ENCODE results near the gene PPP2R2D. TPM values are rescaled to one million over a fixed set of nuclear protein-coding genes. Genes with fewer than 3 reads are reported as not detected.

The PPP2R2D gene
- polyA plus RNA-seq, 1 of the 3 experiments (the other 2 are of a cell fraction): 25.1 TPM

DNA sequence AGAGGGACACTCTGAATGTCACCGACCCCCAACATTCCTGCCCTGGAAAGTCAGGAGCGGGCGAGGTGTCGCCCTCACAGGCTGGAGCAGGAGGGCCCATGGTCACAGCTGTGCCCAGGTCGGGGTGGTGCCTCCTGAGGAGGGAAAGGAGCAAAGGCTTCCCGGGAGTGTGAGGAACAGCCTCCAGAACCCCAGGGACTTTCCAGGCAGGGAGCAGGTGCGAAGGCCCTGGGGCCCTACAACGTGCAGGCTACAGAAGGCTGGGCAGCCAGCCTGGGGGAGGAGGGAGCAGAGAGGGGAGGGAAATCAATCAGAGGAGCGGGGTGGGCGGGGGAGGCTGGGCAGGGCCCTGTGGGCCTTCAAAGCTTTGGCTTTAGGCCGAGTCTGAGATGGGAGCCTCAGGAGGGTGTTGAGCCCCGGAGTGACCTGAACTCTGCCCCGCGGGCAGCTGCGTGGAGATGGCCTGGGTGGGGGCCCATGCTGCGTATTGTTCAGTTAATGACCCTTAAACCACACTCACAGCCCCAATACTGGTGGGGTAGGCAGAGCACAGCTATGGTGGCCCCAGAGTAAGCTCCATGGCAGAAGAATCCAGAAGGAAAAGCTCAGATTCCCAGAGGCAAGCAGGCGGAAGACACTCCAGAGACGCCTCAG is 44.2 kb upstream of the PPP2R2D start:
- no peaks in the 10 kb centered on the region for H4K20me1 ChIP-seq (ENCODE audit: insufficient read depth)
- no peak overlapping the region for H3K4me2 ChIP-seq
- no peaks in the 10 kb centered on the region for H3K36me3 ChIP-seq (replicated peaks in 1 of 2; ENCODE audit: control insufficient read depth in 1 of 2, insufficient read depth in 2 of 2, low read length in 1 of 2)
- 58% methylated on average over 12 of the region's 18 CpGs for WGBS (ENCODE audit: low lambda C conversion rate)
- TF ChIP-seq TEAD4 (IDR thresholded peaks at IDR 0.05; ENCODE audit: borderline replicate concordance, insufficient read depth) (no peak), NFIC (IDR thresholded peaks at IDR 0.05; ENCODE audit: borderline replicate concordance) (no peak), RFX5 (IDR thresholded peaks at IDR 0.05; ENCODE audit: low read length) (no peak), POLR2AphosphoS5 (IDR thresholded peaks at IDR 0.05; ENCODE audit: low read depth, low read length) (no peak)
- H3K27me3 ChIP-seq (ENCODE audit: insufficient read depth): no peaks in the 10 kb centered on the region
- H3K9me2 ChIP-seq: no peaks in the 10 kb centered on the region
- H2AFZ ChIP-seq (ENCODE audit: low read depth): no peak overlapping the region
- ChIA-PET POLR2A (no interaction called here), CTCF (no interaction called here)
- peak; percentile 19 for DNase-seq
- H3K27ac ChIP-seq (ENCODE audit: low read depth in 2 of 2, low read length in 1 of 2): no peak overlapping the region
- H3K4me3 ChIP-seq (ENCODE audit: low read depth in 2 of 2, low read length in 1 of 2): no peak overlapping the region
- H3K9me3 ChIP-seq: no peaks in the 10 kb centered on the region
- H3K79me2 ChIP-seq (ENCODE audit: insufficient read depth): no peaks in the 10 kb centered on the region
- H3K4me1 ChIP-seq (ENCODE audit: control insufficient read depth in 1 of 2, insufficient read depth in 2 of 2, low read depth in 1 of 2, low read length in 1 of 2): no peaks in the 10 kb centered on the region
- no peaks in the 10 kb centered on the region for H3F3A ChIP-seq (replicated peaks; ENCODE audit: insufficient read depth)
- no peak overlapping the region for H3K9ac ChIP-seq

- ChIA-PET CTCF (no interaction called here), POLR2A (interaction anchor here (0.6 kb wide), 1 partner anchor 217 kb away, joined by 3 read pairs; no protein-coding TSS in a partner anchor)
Observed at GRCh38 chr10:131857156-131858117, 43.4 kb upstream of the PPP2R2D start.

DNA sequence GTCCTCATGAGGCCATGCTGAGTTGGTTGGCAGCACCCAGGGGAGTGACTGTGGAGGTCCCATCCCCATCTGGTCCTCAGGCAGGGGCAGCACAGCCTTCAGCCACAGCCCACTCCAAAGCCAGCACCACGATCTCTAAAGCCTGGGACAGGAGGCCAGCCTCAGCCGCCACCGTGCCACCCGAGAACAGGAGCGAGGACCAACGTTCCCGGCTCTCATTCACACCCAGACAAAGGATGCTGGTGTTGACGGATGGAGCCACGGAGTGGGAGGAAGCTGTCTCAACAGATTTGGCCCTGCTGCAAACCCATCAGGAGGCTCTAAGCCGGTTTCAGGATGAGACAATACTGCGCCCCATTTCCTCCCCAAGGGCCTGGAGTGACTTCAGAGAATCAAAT is 42.7 kb upstream of the PPP2R2D start:
- Histone ChIP-seq H3K4me1 (ENCODE audit: control insufficient read depth in 1 of 2, insufficient read depth in 2 of 2, low read depth in 1 of 2, low read length in 1 of 2) (no peaks in the 10 kb centered on the region), H3K9me2 (no peaks in the 10 kb centered on the region), H2AFZ (ENCODE audit: low read depth) (no peak overlapping the region), H3K36me3 (replicated peaks in 1 of 2; ENCODE audit: control insufficient read depth in 1 of 2, insufficient read depth in 2 of 2, low read length in 1 of 2) (no peaks in the 10 kb centered on the region), H3K27me3 (ENCODE audit: insufficient read depth) (no peaks in the 10 kb centered on the region), H3K27ac (ENCODE audit: low read depth in 2 of 2, low read length in 1 of 2) (no peak overlapping the region), H3K9me3 (no peaks in the 10 kb centered on the region), H3K79me2 (ENCODE audit: insufficient read depth) (no peaks in the 10 kb centered on the region), H4K20me1 (ENCODE audit: insufficient read depth) (no peaks in the 10 kb centered on the region), H3K4me2 (no peak overlapping the region), H3F3A (replicated peaks; ENCODE audit: insufficient read depth) (no peaks in the 10 kb centered on the region), H3K4me3 (ENCODE audit: low read depth in 2 of 2, low read length in 1 of 2) (no peak overlapping the region), H3K9ac (no peak overlapping the region)
- CTCF ChIA-PET: no interaction called here
- 78% methylated on average over 7 of the region's 11 CpGs for WGBS (ENCODE audit: low lambda C conversion rate)
- POLR2A ChIA-PET: interaction anchor here (0.6 kb wide), 1 partner anchor 217 kb away, joined by 3 read pairs; no protein-coding TSS in a partner anchor
- peak; percentile 15 for DNase-seq
- TF ChIP-seq TCF12 (IDR thresholded peaks at IDR 0.05) (no peak), ELF1 (IDR thresholded peaks at IDR 0.05) (no peak), GATA2 (CRISPR knock-in tag; IDR thresholded peaks at IDR 0.05) (no peak), NFIC (IDR thresholded peaks at IDR 0.05; ENCODE audit: borderline replicate concordance) (no peak), TEAD4 (IDR thresholded peaks at IDR 0.05; ENCODE audit: borderline replicate concordance, insufficient read depth) (no peak), MXI1 (IDR thresholded peaks at IDR 0.05; ENCODE audit: low read depth, low read length) (no peak), TAF1 (IDR thresholded peaks at IDR 0.05; ENCODE audit: borderline replicate concordance, low read depth, low read length) (no peak), FOXJ3 (CRISPR knock-in tag; IDR thresholded peaks at IDR 0.05) (no peak), SMC3 (IDR thresholded peaks at IDR 0.05; ENCODE audit: low read depth, low read length) (no peak)
- TF ChIP-seq, protein P1, sequence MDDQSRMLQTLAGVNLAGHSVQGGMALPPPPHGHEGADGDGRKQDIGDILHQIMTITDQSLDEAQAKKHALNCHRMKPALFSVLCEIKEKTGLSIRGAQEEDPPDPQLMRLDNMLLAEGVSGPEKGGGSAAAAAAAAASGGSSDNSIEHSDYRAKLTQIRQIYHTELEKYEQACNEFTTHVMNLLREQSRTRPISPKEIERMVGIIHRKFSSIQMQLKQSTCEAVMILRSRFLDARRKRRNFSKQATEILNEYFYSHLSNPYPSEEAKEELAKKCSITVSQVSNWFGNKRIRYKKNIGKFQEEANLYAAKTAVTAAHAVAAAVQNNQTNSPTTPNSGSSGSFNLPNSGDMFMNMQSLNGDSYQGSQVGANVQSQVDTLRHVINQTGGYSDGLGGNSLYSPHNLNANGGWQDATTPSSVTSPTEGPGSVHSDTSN (IDR thresholded peaks at IDR 0.05): no peak
- TF ChIP-seq, protein P2, sequence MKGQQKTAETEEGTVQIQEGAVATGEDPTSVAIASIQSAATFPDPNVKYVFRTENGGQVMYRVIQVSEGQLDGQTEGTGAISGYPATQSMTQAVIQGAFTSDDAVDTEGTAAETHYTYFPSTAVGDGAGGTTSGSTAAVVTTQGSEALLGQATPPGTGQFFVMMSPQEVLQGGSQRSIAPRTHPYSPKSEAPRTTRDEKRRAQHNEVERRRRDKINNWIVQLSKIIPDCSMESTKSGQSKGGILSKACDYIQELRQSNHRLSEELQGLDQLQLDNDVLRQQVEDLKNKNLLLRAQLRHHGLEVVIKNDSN (IDR thresholded peaks at IDR 0.05; ENCODE audit: borderline replicate concordance, low read depth): no peak
- TF ChIP-seq, protein P3, sequence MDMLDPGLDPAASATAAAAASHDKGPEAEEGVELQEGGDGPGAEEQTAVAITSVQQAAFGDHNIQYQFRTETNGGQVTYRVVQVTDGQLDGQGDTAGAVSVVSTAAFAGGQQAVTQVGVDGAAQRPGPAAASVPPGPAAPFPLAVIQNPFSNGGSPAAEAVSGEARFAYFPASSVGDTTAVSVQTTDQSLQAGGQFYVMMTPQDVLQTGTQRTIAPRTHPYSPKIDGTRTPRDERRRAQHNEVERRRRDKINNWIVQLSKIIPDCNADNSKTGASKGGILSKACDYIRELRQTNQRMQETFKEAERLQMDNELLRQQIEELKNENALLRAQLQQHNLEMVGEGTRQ (IDR thresholded peaks at IDR 0.05; ENCODE audit: borderline replicate concordance, low read depth, low read length): no peak

More at GRCh38 chr10:131857156-131858117, 43.4 kb upstream of the PPP2R2D start:
- Histone ChIP-seq H3K36me3 (replicated peaks in 1 of 2; ENCODE audit: control insufficient read depth in 1 of 2, insufficient read depth in 2 of 2, low read length in 1 of 2) (no peaks in the 10 kb centered on the region), H4K20me1 (ENCODE audit: insufficient read depth) (no peaks in the 10 kb centered on the region), H3K27me3 (ENCODE audit: insufficient read depth) (no peaks in the 10 kb centered on the region), H3K9ac (no peak overlapping the region), H3K79me2 (ENCODE audit: insufficient read depth) (no peaks in the 10 kb centered on the region), H3K27ac (ENCODE audit: low read depth in 2 of 2, low read length in 1 of 2) (no peak overlapping the region), H3K9me3 (no peaks in the 10 kb centered on the region), H3K4me2 (no peak overlapping the region), H3K9me2 (no peaks in the 10 kb centered on the region), H2AFZ (ENCODE audit: low read depth) (no peak overlapping the region), H3K4me1 (ENCODE audit: control insufficient read depth in 1 of 2, insufficient read depth in 2 of 2, low read depth in 1 of 2, low read length in 1 of 2) (no peaks in the 10 kb centered on the region), H3F3A (replicated peaks; ENCODE audit: insufficient read depth) (no peaks in the 10 kb centered on the region), H3K4me3 (ENCODE audit: low read depth in 2 of 2, low read length in 1 of 2) (no peak overlapping the region)
- no peak for TF ChIP-seq TAF1 (IDR thresholded peaks at IDR 0.05; ENCODE audit: borderline replicate concordance, low read depth, low read length)
- TF ChIP-seq, protein P2 (IDR thresholded peaks at IDR 0.05; ENCODE audit: borderline replicate concordance, low read depth): no peak
- no peak for TF ChIP-seq SIN3A (IDR thresholded peaks at IDR 0.05; ENCODE audit: borderline replicate concordance, low read depth, low read length)
- TF ChIP-seq TEAD4 (IDR thresholded peaks at IDR 0.05; ENCODE audit: borderline replicate concordance, insufficient read depth): no peak
- peak; percentile 9 for DNase-seq
- WGBS (ENCODE audit: low lambda C conversion rate): 53% methylated on average over 7 of the region's 33 CpGs

All from SK-N-SH (cell line).